HTERT RPE-1 (cell line): ENCODE data around the gene TXNRD1.
"Not testable (repeated sequence)": the region's sequence is repeated elsewhere in the genome, so short reads cannot be mapped to it uniquely, and the experiment has no call there.

Experiments used
- in situ Hi-C: fragments of 300-500 bp; cut with MboI; formaldehyde crosslinking; loops from 4 replicates; pipeline ENCODE4 v1.14.3; 2020; ENCODE audit warnings: low sequenced_read_pairs

TXNRD1 gene

DNA sequence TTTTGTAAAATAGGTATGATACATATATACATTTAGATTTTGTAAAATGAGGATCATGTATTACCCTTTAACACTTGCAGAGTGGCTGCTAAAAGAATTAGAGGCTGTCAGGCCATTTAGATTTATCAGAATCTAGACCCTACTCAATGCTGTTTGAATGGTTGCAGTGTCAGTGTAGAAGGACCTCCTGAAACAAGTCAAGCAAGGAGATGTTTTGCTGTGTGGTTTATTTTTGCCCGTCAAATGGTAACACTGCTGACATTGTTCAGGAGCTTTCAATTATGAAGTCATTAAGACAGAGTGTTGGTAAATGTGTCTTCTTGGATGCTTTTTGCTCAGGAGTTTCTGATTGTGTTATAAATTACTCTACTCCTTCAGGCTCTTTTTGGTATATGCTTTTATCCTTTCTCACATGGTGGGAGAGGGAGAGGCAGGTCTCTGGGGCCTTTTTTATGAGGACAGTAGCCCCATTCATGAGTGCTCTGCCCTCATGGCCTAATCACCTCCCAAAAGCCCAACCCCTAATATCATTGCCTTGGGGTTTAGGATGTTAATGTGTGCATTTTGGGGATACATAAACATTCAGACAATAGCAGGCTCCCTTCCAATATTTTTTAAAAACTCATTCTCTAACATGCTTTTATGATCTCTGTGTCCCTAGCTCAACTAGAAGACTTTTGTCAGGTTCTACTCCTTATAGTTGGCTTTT is 104.5 kb downstream of the TXNRD1 start:
- in situ Hi-C loops = no loop called here

DNA sequence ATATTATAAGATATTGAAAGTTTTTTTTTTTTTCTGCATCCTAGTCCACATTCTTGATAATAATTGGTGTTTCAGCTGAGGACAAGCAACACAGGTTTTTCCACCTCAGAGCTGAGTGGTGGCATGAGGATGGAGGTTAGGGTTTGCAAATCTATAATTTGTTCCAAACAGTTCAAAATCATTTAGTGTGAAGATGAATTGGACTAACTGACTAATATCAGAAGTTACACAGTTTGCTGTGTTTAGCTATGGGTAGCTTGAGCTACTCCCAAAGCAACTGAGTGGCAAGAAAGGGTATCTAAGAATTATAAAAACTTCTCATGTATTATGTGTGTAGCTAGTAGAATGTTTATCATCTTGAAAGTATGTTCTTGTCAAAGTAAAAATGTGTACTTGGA is 105.0 kb downstream of the TXNRD1 start:
- in situ Hi-C loops = no loop called here

DNA sequence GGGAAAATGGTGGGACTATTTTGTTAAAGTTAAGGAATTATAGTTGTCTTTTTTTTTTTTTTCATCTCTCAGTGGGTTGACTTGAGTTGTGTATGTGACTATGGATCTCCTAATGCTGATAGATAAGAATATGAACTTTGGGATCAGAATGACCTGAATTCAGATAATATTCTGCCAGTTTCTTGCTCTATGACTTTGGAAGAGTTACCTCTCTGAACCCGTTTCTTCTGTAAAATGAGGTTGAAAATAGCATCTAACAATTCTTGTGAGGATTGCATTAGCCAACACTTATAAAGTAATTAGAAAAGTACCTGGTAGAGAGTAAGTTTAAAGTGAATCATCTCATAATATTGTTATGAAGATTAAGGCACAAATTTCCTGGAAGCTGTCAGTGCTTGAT is 106.4 kb downstream of the TXNRD1 start:
- in situ Hi-C loops = no loop called here

DNA sequence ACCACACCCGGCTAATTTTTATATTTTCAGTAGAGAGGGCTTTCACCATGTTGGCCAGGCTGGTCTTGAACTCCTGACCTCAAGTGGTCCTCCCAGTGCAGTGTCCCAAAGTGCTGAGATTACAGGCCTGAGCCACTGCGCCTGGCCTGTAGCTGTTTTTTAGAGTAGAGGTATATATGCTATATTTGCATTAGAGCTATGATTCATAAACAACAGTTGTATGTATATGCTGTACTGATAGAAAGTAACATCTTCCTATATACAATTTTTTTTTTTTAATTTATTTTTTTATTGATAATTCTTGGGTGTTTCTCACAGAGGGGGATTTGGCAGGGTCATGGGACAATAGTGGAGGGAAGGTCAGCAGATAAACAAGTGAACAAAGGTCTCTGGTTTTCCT is 107.0 kb downstream of the TXNRD1 start:
- in situ Hi-C loops = not testable (repeated sequence)

DNA sequence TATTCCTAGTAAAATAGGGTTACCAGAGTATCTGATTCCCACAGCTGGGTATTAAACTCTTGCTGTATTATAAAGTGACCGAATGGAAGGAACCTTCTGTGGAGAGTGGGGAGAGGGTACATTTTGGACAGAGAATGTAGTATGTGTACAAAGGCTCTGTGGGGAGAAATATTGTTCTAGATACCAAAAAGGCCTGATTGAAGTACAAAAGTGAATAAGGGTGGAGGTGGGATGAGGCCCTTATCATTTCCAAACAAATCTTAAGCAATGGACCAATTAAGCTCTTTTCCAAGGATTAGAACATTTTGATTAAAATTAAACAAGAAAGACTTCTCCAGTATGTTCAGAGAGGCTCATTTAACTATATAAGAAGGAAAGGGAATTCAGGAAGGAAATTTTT is 108.3 kb downstream of the TXNRD1 start:
- in situ Hi-C loops = no loop called here

DNA sequence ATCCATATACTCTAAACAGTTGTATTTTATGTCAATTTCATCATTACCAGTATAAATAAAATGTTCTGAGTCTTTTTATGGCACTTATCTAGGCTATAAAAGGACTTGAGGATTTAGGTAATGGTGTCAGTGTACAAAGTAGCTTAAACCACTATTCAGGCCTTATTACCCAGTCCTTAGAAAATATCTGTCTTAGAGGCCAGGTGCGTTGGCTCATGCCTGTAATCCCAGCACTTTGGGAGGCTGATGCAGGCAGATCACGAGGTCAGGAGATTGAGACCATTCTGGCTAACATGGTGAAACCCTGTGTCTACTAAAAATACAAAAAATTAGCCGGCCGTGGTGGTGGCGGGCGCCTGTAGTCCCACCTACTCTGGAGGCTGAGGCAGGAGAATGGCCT is 112.7 kb downstream of the TXNRD1 start:
- in situ Hi-C loops = not testable (repeated sequence)

DNA sequence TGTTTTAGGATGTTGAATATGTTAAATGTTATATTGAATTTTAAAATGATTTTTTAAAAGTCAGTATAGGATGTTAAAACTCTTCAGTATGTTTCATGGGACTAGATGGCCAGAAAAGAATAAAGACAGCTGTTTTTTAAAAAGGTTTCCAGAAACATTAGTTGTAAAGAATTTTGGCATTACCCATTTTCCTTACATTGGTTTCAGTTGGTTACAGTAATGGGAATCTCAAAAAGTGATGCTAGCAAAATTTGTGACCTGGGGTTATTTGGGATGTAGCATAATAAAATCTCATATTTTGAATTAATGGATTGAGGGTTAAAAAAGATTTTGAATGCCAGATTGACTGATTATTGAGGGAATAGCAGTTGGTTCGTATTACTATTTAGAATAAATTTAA is 113.2 kb downstream of the TXNRD1 start:
- in situ Hi-C loops = no loop called here

DNA sequence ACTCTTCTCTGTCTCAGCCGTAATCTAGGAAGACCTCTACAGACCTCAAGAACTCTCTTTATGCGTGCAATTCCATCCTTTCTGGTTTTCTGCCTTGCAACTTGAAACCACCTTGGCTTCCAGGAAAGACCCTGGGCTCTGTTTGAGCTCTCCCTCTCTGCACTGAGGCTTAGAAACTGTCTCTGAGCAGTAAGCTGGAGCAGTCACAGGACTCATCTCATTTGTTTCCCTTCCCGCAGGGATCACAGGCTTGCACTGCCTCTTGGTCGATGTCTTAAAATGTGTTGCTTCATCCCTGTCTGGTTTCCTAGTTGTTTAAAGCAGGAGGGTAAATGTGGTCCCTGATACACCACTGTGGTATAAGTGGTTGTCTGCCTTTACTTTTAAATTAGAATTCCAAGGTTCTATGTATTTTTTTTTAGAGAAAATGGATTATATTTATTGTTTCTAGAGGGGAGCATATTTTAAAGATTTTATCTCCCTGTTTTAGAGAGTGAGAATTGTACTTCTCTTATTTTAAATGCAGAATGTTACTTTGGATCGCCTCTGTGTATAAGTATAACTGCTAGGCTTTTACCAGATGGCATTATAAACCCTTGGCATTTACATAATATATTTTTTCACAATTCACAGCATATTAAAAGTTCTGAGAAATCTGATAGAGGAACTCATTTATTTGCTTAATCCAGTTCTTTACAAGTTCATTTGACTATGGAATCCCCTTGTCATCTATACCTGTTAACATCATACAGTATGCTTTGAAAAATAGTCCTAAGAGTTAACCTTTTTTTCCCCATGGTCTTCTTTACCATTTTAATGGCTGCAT is 114.3 kb downstream of the TXNRD1 start:
- in situ Hi-C loops = no loop called here

DNA sequence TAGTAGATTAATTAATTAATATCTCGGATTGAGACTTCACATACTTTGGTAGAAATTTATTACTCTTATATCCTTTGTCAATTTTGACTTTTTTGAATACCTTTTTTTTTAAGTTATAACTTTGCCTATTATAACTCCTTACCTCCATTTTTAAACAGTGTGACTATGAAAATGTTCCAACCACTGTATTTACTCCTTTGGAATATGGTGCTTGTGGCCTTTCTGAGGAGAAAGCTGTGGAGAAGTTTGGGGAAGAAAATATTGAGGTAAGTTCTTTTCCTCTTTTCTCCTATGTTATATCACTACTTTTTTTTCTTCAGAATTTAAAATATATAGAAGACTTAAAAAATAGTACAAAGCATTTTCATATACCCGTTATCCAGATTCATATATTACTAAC is 115.8 kb downstream of the TXNRD1 start:
- in situ Hi-C loops = no loop called here

DNA sequence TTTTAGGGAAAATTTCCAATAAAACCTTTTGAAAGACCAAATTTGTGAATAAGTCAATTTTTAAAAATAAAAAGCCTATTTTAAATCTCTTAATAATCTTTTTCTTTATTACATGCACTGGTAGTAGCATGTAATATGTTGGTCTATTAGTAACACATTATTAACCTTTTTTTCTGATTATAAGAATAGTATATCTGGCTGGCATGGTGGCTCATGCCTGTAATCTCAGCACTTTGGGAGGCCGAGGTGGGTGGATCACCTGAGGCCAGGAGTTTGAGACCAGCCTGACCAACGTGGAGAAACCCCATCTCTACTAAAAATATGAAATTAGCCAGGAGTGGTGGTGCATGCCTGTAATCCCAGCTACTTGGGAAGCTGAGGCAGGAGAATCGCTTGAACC is 116.7 kb downstream of the TXNRD1 start:
- in situ Hi-C loops = not testable (repeated sequence)

DNA sequence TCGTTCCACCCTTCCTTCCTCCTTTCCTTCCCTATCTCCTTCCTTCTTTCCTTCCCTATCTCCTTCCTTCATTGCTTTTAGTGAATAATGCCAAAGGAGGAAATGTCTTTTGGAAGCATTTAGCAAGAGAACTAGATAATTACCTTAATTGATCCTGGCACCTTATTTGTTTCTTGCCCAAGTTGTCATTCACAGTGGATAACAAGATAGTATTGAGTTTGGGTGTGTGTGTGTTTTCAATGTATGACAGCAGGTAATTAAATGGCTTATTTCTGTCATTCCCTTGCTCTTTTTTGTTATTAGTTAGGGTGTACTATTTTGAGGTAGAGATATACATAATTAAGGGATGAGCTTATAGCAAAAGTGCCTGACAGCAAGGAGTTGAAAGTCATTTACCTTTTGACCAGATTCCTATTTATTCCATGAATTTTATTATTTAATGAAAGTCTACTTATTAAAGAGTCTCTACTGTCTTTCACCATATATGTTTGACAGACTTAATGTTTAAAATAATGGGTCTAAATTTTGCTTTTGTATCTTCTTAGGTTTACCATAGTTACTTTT is 118.2 kb downstream of the TXNRD1 start:
- in situ Hi-C loops = no loop called here

DNA sequence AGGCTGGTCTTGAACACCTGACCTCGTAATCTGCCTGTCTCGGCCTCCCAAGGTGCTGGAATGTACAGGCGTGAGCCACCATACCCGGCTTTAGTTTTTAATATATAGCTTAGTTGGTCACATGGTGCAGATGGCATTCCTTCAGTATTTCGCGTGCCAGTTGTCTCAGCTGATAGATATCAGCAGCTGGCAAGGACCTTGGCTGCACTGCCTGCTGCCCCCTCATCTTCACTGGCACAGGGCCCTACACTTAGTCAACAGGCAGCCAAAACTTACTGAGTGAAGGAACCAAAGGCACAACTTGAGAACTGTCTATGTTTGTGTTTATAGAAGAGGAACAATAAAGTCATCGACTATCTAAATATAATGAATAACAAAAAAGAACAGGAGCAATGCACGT is 119.0 kb downstream of the TXNRD1 start:
- in situ Hi-C loops = no loop called here

DNA sequence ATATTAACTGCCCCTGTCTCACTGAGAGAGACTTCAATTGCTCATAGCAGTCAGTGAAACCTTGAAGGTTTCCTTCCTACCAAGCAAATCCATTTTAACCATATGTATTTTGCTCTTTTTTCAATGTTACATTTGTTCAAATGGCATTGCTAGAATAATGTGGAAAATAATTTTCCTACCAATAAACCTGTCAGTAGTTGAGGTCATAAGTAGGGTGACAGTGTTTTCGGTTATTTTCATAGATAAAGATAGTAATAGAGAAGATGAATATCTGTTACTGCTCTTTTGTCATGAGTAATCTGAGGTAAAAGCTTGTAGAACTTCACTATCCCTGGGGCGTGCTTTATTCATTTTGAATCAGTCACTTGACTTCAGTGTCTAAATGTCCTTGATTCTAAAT is 120.5 kb downstream of the TXNRD1 start:
- in situ Hi-C loops = no loop called here

DNA sequence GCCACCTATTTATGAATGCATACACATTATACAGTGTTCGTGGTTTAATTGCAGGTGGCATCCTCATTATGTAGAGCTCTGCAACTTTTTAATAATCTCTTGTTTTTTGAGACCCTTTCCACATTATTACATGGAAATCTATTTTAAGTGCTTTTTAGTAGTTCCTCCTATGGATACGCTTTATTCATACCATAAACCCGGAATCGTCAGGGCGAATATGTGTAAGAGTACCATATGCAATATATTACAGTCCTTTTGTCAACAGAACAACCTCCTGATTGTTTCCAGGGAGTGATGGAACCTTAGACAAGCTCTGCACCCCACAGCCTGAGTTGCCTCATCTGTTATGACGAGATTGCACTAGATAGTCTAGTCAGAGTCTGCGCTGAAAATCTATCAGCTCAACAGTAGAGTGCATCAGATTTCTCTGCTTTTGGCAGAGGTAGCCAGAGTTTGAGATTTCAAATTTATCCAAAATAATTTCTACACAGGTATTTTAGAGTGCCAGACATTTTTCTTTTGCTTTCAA is 121.5 kb downstream of the TXNRD1 start:
- in situ Hi-C loops = no loop called here

DNA sequence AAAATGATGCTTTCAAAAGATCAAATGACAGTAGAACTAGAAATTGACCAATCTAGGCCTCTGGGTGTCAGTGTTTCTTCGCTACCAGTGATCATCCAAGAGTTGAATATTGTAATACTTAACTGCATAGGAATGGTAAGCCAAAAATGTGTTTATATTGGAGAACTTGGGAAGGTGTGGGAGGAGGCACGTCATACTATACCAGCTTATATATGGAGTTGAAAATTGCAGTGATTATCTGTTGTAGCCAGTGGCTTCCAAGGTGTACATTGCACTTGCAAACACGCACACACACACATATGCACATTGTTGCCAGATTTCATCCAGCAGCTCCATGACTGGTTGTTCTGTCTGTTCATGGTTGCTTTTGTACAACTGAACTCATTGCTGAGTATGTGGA is 124.1 kb downstream of the TXNRD1 start:
- in situ Hi-C loops = no loop called here

DNA sequence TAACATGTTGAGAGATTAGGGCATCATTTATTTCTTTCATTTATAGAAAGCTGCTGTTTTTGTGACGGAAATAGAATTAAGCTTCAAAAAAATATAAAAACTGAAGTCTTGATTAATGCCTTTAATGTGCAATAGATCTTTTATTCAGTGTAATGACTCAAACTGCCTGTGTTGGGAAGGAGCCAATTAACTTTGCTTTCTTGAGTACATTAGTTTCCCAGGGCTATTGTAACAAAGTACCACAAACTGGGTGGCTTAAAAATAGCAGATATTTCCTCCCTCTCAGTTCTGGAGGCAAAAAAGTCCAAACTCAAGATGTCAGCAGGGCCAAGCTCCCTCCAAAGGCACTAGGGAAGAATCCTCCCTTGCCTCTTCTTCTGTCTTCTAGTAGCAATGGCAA is 124.6 kb downstream of the TXNRD1 start:
- in situ Hi-C loops = no loop called here

DNA sequence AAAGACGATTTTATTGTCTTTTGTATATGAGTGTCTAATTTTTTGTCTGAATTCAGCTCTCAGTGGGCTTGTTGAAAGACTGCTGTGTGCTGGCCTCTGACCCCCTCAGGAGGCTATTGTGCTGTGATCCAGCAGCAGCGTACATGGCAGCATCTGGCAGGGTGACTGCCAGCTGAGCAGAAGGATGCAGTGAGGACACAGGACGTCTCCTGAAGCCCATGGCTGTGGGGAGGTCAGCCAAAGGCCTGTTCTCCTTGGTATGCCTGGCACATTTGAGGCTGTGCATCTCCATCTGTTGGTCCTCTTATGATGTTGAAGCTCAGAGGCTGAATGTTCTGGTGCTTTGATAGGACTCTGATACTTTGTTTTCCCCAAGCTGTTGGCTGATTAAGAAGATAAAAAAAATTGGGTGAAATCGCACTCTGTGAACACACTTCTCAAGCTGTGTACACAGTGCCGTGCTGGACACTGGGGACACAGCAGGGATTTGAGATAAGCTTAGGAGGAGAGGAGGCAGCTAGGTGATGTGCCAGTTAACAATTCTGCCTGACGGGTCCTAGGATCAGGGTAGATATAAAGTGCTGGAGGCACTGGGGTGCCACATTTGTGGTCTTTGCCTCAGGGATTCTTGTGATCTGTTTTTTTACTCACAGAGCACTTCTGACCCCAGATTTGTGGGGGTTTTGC is 125.5 kb downstream of the TXNRD1 start:
- in situ Hi-C loops = no loop called here

DNA sequence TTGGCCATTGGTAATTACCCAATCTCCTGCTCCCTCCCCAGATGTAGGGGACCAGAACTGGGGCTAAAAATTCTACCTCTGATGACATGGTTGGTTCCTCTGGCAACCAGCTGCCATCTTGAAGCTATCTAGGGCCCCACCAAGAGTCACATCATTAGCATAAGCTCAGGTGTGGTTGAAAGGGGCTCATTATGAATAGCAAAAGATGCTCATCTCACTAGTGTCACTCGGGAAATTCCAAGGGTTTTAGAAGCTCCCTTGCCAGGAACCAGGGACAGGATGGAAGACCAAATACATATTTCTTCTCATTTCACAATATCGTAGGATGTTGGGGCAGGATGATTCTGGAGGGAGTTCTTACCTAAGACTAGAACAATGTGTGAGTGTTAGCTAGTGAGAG is 126.6 kb downstream of the TXNRD1 start:
- in situ Hi-C loops = no loop called here

DNA sequence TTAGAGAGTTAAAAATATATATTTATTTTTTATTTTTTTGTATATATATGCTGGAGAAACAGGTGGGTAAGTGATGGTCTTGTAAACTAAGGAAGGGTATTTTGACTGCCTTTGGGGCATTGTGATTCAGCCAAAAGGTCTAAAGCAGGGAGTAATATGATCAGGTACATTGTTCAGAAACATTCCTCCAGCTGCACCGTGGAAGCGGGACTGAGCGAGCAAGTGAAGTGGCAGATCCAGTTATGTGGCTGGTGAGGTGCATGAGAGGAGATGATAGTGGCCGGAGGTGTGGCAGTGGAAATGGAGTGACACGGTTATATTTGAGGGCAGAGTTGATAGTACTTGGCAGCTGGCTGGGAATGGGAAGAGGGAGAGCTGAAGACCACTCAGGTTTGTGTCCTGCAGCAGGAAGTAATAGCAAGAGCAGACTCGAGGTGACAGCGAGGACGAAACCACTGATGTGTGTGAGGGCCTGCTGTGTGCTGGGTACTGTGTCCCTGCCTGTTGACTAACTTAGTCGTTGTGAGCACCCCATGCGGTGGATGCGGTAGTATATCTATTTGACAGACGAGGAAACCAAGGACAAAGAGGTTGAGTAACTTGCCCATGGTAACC is 127.2 kb downstream of the TXNRD1 start:
- in situ Hi-C loops = no loop called here

DNA sequence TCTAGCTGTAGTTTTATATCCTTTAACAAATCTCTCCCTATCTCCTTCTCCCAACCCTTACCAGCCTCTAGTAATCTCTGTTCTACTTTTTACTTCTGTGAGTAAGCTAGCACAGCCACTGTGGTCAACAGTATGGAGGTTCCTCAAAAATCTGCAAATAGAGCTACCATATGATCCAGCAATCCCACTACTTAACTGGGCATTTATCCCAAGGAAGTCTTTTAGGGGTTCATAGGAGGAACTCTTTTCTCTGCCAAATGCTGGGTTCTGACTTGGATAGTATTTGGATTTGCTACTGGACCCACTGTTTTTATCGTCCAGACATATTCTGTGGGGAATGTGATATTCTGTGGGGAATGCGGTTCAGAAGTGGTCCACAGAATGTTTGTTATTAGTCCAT is 129.1 kb downstream of the TXNRD1 start:
- in situ Hi-C loops = no loop called here
